ENCODE measurements around the gene NEK10. TPM values are rescaled to one million over a fixed set of nuclear protein-coding genes. Genes with fewer than 3 reads are reported as not detected.

Gene NEK10
- total RNA-seq, 1 donor from 2014 or later = 6.2 TPM

GRCh38 chr3:27171113-27171512, 198.1 kb downstream of the NEK10 start:
- DNase-seq (ENCODE audit: low spot score) = no peak

- no peak for DNase-seq (ENCODE audit: low spot score)
These were observed 202.3 kb downstream of the NEK10 start for GRCh38 chr3:27166888-27167287.

- no peak for DNase-seq (ENCODE audit: low spot score)
These were observed 203.9 kb downstream of the NEK10 start for GRCh38 chr3:27165321-27165721.

- DNase-seq (ENCODE audit: low spot score) = no peak
These were observed 208.3 kb downstream of the NEK10 start for GRCh38 chr3:27160779-27161287.

GRCh38 chr3:27160146-27160545, 209.0 kb downstream of the NEK10 start:
- no peak for DNase-seq (ENCODE audit: low spot score)

GRCh38 chr3:27147215-27147614, 222.0 kb downstream of the NEK10 start:
- no peak for DNase-seq (ENCODE audit: low spot score)

- no peak for DNase-seq (ENCODE audit: low spot score)
These were observed 222.4 kb downstream of the NEK10 start for GRCh38 chr3:27146786-27147185.

GRCh38 chr3:27145719-27146118, 223.5 kb downstream of the NEK10 start:
- DNase-seq (ENCODE audit: low spot score) = no peak

- DNase-seq (ENCODE audit: low spot score) = no peak
These were observed 227.5 kb downstream of the NEK10 start for GRCh38 chr3:27141668-27142067.

- no peak for DNase-seq (ENCODE audit: low spot score)
These were observed 230.6 kb downstream of the NEK10 start for GRCh38 chr3:27138562-27138961.

- no peak for DNase-seq (ENCODE audit: low spot score)
These were observed 231.2 kb downstream of the NEK10 start for GRCh38 chr3:27138005-27138404.

GRCh38 chr3:27134171-27134796, 234.9 kb downstream of the NEK10 start:
- DNase-seq (ENCODE audit: low spot score) = peak; percentile 62

GRCh38 chr3:27133060-27133459, 236.1 kb downstream of the NEK10 start:
- DNase-seq (ENCODE audit: low spot score) = no peak

- DNase-seq (ENCODE audit: low spot score) = no peak
These were observed 238.4 kb downstream of the NEK10 start for GRCh38 chr3:27130796-27131195.

- no peak for DNase-seq (ENCODE audit: low spot score)
These were observed 241.3 kb downstream of the NEK10 start for GRCh38 chr3:27127879-27128278.

GRCh38 chr3:27127195-27127594, 242.0 kb downstream of the NEK10 start:
- DNase-seq (ENCODE audit: low spot score) = no peak

- no peak for DNase-seq (ENCODE audit: low spot score)
These were observed 243.2 kb downstream of the NEK10 start for GRCh38 chr3:27125821-27126501.

- DNase-seq (ENCODE audit: low spot score) = no peak
These were observed 249.5 kb downstream of the NEK10 start for GRCh38 chr3:27119639-27120038.

GRCh38 chr3:27115352-27115751, 253.8 kb downstream of the NEK10 start:
- no peak for DNase-seq (ENCODE audit: low spot score)

GRCh38 chr3:27114684-27115083, 254.5 kb downstream of the NEK10 start:
- no peak for DNase-seq (ENCODE audit: low spot score)

- no peak for DNase-seq (ENCODE audit: low spot score)
These were observed 255.1 kb downstream of the NEK10 start for GRCh38 chr3:27114129-27114528.

GRCh38 chr3:27110020-27110419, 259.2 kb downstream of the NEK10 start:
- DNase-seq (ENCODE audit: low spot score) = no peak

- DNase-seq (ENCODE audit: low spot score) = no peak
These were observed 260.9 kb downstream of the NEK10 start for GRCh38 chr3:27108322-27108721.
